ENCODE data around the gene ASB8.

Gene ASB8, protein sequence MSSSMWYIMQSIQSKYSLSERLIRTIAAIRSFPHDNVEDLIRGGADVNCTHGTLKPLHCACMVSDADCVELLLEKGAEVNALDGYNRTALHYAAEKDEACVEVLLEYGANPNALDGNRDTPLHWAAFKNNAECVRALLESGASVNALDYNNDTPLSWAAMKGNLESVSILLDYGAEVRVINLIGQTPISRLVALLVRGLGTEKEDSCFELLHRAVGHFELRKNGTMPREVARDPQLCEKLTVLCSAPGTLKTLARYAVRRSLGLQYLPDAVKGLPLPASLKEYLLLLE

DNA sequence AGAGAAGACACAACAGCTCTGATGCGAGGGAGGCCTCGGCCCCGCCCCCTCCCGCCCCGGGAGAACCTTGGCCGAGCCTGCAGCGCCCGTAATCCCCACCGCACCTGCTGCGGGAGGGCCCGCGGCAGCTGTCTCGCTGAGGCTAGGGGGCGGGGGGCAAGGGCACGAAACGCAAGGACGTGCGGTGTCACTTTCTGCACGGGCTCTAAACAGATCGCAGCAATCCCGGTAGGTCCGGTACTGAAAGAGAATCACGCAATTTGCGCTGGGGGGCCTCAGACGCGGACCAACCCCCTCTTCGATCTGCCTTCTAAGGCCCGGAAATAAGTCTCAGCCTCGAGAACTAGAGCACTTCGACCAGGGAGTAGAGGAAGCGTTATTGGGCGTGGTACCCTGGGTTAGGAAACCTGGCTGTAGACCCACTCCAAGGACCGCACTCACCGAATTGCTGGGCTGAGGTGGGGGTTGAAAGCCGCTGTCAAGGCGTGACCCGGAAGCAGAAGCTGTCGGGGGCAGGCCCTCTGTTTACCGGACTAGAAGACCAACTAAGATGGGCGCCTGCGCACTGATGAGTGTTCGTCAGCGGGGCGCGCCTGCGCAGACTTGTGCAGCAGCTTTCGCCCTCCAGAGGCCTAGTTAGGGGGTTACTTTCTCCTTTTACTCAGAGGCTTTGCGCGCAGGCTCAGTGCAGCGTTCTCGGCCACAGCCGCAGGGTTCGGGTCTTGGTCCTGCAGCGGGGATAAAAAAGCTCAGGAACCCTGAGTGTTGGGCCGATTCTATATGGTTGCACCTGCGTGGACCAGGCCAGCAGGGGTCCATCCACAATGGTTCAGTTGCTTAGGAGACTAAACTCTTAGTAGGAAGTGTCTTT is at the start of gene ASB8:
Gene ASB8, minus strand, starts transcription at position 498 of the 871 bp plus-strand sequence. CDS start 4,019 bp downstream, outside the sequence.
- peak; percentile 100 for DNase-seq (ENCODE audit: low spot score)

DNA sequence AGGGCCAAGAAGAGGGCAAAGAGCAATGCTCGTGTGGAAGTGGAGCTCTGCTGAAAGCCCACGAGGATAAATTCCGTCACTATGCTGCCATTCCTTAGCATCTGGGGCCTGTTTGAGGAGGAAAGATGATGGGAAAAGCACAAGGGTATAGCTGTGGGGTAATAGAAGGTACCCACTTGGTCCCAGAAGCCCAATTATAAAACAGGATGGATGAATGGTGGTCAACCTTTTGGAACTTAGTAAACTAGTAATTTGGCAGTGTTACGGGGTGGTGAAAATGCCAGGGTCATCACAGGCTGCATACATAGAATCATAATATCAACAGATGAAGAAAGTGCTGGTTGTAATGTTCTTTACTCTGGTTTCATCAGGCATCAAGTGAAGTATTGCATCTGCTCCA is 45.9 kb upstream of the ASB8 start, which contains the start of gene OR10AD1:
Gene OR10AD1, minus strand, starts transcription at position 101 of the 400 bp plus-strand sequence. Its CDS starts 0 bp downstream, at position 101.
- DNase-seq (ENCODE audit: low spot score) = no peak

DNA sequence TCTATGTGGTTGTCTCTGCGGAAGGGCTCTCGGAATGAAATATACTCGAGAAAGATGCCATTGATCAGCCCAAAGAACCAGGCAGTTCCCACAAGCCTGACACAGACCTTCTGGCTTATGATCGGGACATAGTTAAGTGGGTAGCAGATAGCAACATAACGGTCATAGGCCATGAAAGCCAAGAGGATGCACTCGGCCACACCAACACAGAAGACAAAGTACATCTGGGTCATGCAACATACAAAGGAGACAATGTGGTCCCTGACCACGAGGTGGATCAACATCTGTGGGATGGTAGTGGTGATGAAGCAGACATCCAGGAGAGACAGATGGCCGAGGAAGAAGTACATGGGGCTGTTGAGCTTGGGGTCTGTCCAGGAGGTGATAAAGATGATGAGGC is 45.5 kb upstream of the ASB8 start:
- no peak for DNase-seq (ENCODE audit: low spot score)

DNA sequence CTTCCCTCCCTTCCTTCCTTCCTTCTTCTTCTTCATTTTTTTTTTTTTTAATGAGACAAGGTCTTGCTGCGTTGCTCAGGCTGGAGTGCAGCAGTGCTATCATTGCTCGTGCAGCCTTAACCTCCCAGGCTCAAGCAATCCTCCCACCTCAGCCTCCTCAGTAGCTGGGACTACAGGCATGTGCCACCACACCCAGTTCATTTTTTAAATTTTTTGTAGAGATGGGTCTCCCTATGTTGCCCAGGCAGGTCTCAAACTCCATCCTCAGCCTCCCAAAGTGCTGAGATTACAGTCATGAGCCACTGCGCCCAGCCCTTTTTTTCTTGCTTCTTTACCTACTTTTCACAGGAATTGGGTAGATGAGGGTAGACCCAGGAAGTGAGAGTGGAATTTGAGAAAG is 44.2 kb upstream of the ASB8 start:
- no peak for DNase-seq (ENCODE audit: low spot score)

DNA sequence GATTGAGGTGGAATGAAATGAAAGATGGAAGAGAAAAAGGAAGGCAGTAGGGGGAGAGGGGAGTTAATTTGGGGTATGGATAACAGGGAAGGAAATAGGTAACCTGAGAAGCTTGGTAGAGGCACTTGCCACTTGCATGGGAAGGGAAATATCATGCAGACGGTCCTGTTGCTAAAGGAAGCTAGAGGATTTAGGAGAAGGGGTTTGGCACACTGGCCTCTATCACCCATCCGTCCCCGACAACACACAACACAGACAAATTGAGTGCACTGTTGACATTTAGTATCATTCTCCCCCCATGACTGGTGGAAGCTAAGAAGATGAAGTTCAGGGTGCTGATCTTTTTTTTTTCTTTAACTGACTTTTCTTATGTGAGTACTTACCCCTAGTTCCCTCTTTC is 43.8 kb upstream of the ASB8 start:
- DNase-seq (ENCODE audit: low spot score) = no peak

DNA sequence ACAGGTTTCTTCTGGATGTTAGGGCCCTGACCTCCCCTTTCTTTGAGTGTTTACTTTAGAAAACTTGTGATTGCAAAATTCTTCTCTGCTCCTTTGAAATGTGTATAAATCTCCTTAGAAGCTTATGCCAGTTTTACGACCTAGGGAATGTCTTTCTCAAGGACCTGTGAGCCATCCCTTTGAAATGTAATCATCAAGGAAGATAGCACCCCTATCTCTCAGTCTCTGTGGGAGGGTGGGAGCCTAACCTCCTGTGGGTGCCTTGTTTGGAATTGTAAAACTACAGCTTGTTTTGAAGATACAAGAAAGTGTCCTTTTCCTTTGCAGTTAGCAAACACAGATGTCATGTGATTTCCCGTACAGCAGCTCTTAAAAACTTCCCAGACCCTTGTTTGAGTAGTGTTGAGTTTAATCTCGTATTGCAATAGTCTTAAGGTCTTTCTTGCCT is 42.5 kb upstream of the ASB8 start:
- DNase-seq (ENCODE audit: low spot score) = no peak

DNA sequence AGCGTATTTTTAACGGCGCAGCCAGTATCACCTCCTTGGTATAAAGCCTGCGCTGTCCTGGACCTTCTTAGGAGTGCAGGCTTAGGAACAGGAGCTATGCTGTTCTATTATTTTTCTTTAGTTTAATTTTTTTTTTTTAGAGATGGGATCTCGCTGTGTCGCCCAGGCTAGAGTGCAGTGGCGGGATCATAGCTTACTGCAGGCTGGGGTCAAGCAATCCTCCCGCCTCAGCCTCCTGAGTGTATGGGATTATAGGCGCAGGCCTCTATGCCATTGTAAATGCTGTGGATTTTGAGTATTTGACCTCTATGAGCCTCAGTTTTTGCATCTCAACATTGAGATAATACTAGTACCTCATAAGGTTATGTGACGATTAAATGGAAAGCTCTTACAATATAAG is 41.7 kb upstream of the ASB8 start:
- no peak for DNase-seq (ENCODE audit: low spot score)

DNA sequence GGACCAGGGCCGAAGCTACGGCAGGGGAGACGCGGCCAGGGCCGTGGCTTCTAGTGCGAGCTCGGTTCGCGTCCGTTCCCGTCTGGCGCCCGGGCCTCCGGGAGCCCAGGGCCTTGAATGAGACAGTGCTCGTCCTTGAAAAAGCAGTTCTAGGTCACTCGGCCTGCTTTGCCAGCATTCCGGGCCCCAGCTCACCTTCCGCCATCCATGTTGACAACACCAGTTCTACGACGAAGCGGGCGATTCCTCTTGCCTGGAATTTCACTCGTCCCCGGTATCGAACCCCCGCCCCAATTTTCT is 41.3 kb upstream of the ASB8 start:
- DNase-seq (ENCODE audit: low spot score) = no peak

DNA sequence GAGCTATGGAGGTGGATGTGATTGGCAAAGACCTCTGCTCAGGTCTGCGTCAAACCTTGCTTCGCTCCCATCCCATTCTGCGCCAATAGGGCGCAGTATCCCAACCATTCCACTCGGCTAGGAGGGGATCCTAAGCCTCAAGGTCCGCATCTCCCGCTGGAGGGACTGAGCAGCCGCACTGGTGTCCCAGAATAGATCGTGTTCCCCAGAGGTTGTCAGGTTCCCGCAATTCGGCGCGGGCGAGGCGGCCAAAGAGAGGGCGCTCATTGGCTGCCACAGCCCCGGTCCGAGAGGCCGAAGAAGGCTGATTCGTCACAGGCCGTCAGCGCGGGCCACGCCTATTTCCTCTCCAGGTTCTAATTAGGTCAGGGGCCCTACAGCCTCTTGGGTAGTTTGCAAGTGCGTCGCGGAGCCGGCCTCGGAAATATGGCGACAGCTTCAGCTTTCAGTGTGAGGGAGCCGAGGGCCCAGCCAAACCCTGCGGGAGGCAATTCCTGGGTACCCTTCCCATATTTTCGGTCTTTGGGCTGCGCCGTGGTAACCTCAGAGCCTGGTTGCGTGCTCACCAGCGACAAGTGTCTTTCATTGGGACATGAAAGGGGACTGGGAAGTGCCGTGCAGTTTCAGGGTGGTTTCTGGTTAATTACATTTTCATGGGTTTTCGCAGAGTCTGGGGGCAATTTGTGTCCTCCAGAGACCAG is 40.8 kb upstream of the ASB8 start:
- peak; percentile 100 for DNase-seq (ENCODE audit: low spot score)

DNA sequence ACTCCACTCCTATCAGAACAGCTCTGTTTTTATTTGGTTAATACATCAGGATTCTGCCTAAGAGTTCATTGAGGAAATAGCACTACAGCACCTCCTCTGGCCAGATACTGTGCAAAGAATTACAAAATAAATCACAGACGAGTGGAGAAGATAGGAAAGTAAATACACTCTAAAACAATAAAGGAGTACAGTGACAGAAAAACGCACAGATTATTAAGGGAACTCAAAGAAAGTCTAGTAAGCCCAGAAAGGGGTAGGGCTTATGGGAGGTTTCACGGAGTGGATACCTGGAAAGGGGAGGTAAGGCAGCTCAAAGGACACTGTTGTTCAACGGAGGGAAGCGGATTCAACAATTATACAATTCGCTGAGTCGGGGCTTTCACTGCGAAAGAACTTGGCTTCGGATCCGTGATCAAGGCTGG is 40.2 kb upstream of the ASB8 start:
- no peak for DNase-seq (ENCODE audit: low spot score)

DNA sequence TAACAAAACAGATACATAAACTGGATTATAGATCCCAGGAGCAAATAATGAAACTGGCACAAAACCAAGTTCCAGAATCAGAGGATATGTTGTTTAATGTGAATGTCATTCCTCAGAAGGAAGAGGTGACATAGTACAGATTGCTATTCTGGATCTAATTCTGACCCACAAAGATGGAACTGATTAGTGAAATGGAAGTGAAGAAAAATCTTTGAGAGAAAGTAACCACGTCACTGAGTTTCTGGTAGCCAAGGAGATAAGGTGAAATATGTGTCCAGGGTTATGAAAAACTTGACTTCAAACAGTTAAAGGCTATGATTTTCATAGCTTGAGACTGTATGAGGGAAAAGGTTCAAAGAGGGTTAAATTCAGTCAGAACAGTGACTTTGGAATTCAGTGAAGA is 37.5 kb upstream of the ASB8 start:
- DNase-seq (ENCODE audit: low spot score) = no peak

DNA sequence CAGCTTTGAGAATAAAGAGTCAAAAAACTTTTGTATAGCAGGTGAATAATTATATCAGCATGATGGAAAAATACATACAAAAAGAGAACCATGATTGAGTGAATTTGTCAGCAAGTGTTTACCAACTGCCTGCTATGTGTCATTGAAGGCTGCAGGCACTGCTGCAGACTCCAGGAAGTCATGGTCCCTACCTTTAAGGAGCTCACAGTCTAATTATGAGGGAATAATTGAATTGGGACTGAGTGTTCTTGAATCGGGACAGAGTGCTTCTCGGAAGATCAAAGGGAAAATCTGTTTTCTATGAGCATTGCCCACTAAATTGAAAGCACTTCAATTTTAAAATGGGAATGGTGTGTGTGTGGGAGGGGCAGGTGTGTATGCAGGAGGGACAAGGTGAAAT is 36.3 kb upstream of the ASB8 start:
- DNase-seq (ENCODE audit: low spot score) = no peak

DNA sequence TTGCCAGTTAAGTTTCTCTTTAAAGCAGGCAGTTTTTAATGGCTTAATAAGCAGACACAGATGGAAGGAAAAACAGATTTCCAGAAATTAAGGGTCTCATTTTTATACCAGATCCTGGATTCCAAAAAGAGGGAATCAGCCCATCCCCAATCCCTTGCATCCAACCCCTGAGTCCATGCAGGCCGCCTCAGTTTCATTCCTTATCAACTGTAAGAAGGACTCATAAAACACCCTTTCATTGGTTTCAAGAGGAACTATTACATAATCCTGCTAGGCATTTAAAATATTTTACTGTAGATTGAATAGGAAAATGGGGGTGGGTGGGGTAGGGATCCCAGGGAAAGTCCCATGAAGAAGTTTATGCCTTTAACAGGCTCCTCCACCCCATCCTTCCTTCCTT is 35.5 kb upstream of the ASB8 start:
- DNase-seq (ENCODE audit: low spot score) = no peak

DNA sequence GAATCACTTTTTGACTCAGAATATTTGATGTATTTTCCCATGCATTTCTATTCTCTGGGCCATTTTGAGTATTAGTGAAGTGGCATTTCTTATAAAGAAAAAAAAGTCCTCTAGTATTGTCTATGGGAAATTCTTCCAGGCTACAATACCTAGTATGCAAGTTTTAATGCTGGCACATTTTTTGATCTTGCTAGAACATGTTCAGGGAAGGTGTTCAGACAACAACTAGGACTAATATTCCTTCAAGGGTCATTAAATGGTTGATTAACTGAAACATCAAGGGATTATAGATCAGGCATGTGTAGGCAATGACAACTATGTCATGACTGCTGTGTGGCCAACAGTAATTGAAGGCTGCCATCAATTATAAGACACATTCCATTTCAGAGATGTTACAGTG is 33.8 kb upstream of the ASB8 start:
- DNase-seq (ENCODE audit: low spot score) = no peak

DNA sequence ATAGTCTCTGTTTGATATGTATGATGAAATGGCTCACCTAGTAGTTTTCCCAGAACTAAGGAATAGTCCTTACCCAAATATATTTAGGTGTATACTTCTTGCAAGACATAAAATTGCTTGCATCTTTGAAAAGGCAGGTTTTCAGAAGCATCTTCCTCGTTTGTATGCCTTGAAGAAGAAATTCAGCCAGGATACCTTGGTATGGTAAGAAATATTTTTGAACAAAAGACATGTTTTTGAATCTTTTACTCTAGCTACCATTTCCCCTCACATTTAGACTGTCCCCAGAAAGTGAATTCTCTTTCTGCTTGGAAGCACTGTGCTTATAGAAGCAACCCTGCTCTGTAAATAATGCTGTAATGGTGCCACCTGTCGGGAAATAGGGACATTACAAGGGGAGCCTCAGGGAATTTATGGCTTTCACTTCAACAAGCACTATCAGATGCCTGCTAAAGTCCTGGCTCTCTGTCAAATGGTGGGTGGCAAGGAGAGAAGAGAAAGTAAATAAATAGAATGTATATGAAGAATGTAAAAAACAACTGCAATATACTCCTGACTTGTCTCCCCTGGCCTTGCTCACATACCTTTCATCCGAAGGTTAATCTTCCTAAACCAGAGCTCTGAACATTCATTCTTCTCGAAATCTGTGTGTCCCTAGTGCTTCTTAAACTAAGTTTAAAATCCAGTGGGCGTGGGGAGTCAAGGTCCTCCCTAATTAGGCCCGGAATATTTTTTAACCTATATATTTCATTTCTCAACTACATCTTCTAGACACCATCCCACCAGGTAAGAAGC is 32.2 kb upstream of the ASB8 start:
- peak; percentile 81 for DNase-seq (ENCODE audit: low spot score)

DNA sequence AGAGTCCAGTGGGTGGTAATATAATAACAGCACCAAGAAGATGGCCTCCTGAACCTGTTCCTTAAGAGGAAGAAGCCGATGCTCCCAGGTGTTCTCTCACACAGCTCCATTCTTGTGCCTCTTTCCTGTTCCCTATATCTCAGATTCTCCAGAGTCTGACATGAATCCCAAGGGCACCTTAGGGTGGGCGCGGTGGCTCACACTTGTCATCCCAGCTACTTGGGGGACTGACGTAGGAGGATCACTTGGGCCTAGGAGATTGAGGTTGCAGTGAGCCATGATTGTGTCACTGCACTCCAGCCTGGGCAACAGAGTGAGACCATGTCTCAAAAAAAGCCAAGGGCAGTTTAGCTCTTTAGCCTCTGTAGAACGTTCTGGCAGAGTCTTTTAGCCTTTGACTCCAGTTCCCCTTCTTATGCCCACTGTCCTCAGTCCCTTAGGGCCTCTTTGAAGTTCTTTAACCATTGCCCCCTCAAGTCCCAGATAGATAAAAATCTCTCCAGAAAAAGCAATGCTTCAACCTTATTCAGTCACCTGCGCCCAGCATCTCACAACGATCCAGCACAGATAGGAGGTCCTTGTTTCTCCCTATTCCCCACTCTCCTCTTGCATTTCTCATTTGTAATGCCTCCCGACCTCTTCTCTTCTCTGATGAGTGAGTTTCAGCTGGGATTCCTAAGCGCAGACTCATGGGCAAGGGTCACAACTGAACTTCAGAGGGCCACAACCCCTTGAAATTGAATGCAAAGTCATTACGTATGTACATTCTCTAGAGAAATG is 30.8 kb upstream of the ASB8 start:
- DNase-seq (ENCODE audit: low spot score) = no peak

DNA sequence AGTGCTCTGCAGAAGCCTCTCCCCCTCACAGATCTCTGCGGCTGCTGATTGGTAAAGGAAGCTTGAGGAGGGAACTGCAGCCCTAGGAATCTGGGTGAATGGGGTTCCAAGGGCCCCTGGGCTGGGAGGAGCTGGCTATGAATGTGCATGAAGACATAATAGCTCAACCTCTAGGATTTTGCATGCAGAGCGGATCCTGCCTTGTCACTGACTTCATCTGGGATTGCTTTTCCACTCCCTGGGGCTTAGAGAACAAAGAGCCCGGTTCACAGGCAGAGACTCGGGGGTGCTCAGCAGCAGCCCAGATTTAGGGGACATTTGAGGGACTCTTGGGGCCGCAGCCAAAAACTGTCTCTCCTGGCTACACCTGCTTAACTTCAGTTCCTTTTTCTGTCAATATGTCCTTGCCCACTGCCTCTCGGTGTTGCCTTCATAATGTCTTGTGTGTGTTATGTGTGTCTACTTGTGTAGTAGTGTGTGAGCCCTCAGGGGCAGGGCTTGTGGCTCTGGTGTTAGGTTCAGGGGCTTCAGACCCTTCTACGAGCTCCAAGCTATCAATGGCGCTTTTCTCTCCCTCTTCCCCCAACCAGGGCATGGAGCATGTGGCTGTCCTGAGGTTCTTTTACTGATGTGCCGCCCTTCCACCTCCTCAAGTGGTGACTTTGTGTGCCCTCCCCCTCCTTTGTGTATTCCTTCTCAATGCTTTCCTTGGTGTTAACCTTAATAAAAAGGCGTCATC is 28.0 kb upstream of the ASB8 start:
- peak; percentile 65 for DNase-seq (ENCODE audit: low spot score)

DNA sequence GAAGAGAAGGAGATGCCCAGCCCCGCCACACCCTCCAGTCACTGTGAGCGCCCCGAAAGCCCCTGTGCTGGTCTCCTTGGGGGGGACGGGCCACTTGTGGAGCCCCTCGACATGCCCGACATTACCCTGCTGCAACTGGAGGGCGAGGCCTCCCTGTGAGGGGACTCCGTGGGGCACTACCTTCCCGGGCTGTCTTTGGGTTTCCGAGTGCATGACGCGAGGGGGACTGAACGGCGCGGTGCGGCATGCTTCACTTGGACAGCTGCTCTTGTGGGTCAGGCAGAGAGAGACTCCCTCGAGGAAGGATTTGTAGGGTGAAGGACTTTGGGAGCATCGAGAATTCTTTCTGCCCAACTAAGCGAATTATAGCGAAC is 27.2 kb upstream of the ASB8 start:
- DNase-seq (ENCODE audit: low spot score) = peak; percentile 63

DNA sequence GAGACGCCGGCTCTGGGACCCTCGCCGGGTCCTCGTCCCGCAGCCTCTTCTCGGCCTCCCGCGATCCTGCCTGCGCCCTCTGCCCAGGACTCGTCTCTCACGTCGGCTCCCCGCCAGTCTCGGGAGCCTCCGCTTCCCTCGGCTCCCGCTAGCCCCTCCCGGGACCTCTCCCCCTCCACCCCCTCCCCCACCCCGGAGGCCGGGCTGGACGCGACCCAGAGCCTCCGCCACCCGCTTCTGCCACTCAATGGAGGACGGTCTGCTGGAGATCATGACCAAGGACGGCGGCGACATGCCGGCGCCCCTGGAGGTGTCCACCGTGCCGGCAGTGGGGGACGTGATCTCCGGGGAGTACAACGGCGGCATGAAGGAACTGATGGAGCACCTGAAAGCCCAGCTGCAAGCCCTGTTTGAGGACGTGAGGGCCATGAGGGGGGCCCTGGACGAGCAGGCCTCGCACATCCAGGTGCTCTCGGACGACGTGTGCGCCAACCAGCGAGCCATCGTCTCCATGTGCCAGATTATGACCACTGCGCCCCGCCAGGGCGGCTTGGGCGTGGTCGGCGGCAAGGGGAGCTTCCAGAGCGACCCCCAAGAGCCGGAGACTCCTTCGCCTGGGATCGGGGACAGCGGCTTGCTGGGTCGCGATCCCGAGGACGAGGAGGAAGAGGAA is 26.7 kb upstream of the ASB8 start:
- DNase-seq (ENCODE audit: low spot score) = no peak
